KMS-11 (cell line): Measurements from ENCODE around the gene PRRT2.
"Not testable (repeated sequence)": the region's sequence is repeated elsewhere in the genome, so short reads cannot be mapped to it uniquely, and the experiment has no call there.

Source experiments
- H2AFZ ChIP-seq: fragments of 200-600 bp; sonication (generic); 2 replicates; pipeline ENCODE4 v1.6.1; 2016; ENCODE audit warnings: antibody characterized with exemption, mixed run types, low read depth
- H3K27ac ChIP-seq: fragments of 200-600 bp; sonication (generic); 2 replicates; pipeline ENCODE4 v1.6.1; 2016; ENCODE audit warnings: mild to moderate bottlenecking, mixed run types
- H3K27me3 ChIP-seq: fragments of 200-600 bp; sonication (generic); 2 replicates; pipeline ENCODE4 v1.6.1; 2017; ENCODE audit warnings: mild to moderate bottlenecking, low read depth, mixed run types, moderate library complexity; ENCODE audit not compliant: insufficient read depth
- H3K36me3 ChIP-seq: fragments of 200-600 bp; sonication (generic); 2 replicates; pipeline ENCODE4 v1.6.1; 2017; ENCODE audit warnings: mild to moderate bottlenecking, mixed run types; ENCODE audit not compliant: insufficient read depth
- H3K4me1 ChIP-seq: fragments of 200-600 bp; sonication (generic); 2 replicates; pipeline ENCODE4 v1.6.1; 2016; ENCODE audit warnings: mild to moderate bottlenecking, low read depth, mixed run types; ENCODE audit not compliant: poor library complexity, severe bottlenecking
- H3K4me2 ChIP-seq: fragments of 200-600 bp; sonication (generic); 2 replicates; pipeline ENCODE4 v1.7.0; 2016; ENCODE audit warnings: mild to moderate bottlenecking, mixed run types
- H3K4me3 ChIP-seq: fragments of 200-600 bp; sonication (generic); IDR thresholded peaks from 2 replicates; pipeline ENCODE4 v1.6.1; 2017; ENCODE audit warnings: low read depth, low read length, mixed read lengths; ENCODE audit not compliant: insufficient read depth
- H3K79me2 ChIP-seq: fragments of 200-600 bp; sonication (generic); 2 replicates; pipeline ENCODE4 v1.6.1; 2016; ENCODE audit warnings: low read depth, mixed run types; ENCODE audit not compliant: insufficient read depth
- H3K9ac ChIP-seq: fragments of 200-600 bp; sonication (generic); 2 replicates; pipeline ENCODE4 v1.6.1; 2016; ENCODE audit warnings: mild to moderate bottlenecking, mixed run types
- H4K20me1 ChIP-seq: fragments of 200-600 bp; sonication (generic); 2 replicates; pipeline ENCODE4 v1.6.1; 2016; ENCODE audit warnings: mild to moderate bottlenecking, mixed run types; ENCODE audit not compliant: insufficient read depth
- TF ChIP-seq, protein P1 (sequence below): fragments of 200-600 bp; sonication (generic); conservative IDR thresholded peaks from 2 replicates; pipeline ENCODE4 v1.6.1; 2017; ENCODE audit warnings: low read depth, mild to moderate bottlenecking, antibody characterized with exemption, low read length, moderate library complexity, mixed read lengths

PRRT2 gene

DNA sequence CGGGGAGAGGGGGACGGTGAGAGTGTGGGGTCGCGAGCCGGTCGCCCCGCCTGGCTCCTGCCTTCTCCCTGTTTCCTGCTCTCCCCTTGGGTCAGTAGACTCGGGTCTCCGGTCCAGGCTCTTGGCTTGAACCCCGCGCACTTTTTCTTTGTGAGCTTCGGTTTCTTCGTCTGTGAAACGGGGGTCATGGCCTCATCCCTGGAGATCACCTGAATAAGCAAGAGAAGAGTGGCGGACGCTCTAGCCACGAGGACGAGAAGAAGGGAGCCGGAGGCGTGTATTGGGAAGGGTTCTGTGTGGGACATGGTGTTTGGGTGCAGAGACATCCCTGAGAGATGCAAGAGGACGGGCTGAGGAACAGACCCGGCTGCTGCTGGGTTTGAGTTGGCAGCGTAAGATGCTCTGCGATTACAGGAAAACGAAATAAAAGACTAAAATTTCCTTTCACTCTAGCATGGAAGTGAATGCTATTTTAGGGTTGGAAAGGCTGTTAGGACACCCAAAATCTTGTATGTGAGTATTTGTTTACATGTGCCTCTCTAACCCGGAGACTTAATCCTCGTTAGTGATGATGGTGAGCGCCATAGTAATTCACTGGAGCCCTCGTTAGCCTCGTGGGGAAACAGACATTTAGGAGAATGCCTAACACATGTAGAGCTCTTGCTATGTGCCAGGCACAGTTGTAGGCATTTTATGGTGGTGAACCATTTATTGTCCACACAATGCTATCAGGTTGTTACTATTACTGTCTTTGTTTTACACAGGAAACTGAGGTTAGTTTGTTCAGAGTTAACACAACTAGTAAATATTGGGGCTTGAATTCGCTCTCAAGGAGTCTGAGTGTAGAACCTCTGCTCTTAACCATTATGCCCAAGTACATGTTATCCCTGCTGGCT, 20.8 kb upstream of the PRRT2 start:
- H2AFZ ChIP-seq = peak overlapping the region; percentile 88
- peaks cover 57% of the 10 kb centered on the region for H3K79me2 ChIP-seq
- H3K27me3 ChIP-seq = no peaks in the 10 kb centered on the region
- H3K4me2 ChIP-seq = peak overlapping the region; percentile 93
- H4K20me1 ChIP-seq = no peaks in the 10 kb centered on the region; the same call in 1 of the 2 replicates
- TF ChIP-seq, protein P1, sequence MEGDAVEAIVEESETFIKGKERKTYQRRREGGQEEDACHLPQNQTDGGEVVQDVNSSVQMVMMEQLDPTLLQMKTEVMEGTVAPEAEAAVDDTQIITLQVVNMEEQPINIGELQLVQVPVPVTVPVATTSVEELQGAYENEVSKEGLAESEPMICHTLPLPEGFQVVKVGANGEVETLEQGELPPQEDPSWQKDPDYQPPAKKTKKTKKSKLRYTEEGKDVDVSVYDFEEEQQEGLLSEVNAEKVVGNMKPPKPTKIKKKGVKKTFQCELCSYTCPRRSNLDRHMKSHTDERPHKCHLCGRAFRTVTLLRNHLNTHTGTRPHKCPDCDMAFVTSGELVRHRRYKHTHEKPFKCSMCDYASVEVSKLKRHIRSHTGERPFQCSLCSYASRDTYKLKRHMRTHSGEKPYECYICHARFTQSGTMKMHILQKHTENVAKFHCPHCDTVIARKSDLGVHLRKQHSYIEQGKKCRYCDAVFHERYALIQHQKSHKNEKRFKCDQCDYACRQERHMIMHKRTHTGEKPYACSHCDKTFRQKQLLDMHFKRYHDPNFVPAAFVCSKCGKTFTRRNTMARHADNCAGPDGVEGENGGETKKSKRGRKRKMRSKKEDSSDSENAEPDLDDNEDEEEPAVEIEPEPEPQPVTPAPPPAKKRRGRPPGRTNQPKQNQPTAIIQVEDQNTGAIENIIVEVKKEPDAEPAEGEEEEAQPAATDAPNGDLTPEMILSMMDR = no peak
- peak overlapping the region; percentile 79 for H3K9ac ChIP-seq
- H3K36me3 ChIP-seq = no peaks in the 10 kb centered on the region
- H3K4me1 ChIP-seq = peaks cover 18% of the 10 kb centered on the region
- H3K4me3 ChIP-seq = no peak overlapping the region
- H3K27ac ChIP-seq = peak overlapping the region; percentile 55

DNA sequence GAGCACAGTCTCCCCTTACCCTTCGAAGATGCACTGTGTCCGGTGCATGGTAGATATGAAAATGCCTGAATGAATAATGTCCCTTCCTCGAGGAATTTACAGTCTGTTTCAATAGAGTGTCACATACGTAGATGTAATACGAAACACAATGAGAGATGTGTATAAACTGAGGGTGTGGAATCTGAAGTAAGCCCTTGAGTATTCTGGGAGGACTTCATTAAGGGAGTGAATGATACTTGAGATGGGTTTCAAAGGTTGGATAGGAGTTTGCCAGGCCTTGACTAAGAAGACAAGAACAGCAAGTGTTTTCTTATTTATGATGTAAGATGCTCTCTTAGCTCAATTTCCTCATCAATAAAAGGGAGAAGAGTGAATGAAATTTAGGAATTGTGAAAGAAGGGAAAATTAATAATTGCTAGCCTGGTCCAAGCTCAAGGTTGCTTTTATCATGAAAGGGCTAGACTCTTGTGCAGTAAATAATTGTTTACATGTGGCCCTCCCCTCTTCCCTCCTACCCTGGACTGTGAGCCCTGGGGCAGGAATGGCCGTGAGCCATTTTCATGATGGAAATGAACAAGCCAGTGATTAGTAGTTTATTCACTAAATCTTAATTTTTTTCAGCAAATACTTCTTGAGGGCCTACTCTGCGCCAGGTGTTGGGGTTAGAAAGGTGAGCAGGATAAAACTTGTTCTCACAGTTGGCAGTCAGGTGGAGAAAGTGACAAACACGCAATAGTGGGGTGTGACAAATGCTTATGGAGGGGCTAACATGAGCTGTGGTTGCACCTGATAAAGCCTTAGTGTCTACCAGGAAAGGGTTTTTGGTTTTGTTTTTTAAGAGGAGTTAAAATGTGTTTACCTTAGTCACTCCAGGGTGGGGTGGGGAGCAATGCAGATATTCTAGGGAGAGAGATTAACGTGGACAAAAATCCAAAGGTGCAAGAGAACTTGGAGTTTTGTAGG, 19.9 kb upstream of the PRRT2 start:
- Histone ChIP-seq H4K20me1 (no peaks in the 10 kb centered on the region; the same call in 1 of the 2 replicates), H2AFZ (no peak overlapping the region), H3K4me3 (no peak overlapping the region), H3K27ac (peak overlapping the region; percentile 55; the same call in 1 of the 2 replicates), H3K79me2 (peaks cover 66% of the 10 kb centered on the region), H3K36me3 (no peaks in the 10 kb centered on the region; the same call in 1 of the 2 replicates), H3K27me3 (no peaks in the 10 kb centered on the region), H3K9ac (peak overlapping the region; percentile 79; the same call in 1 of the 2 replicates), H3K4me1 (peaks cover 18% of the 10 kb centered on the region), H3K4me2 (peak overlapping the region; percentile 93)
- TF ChIP-seq, protein P1 = no peak

DNA sequence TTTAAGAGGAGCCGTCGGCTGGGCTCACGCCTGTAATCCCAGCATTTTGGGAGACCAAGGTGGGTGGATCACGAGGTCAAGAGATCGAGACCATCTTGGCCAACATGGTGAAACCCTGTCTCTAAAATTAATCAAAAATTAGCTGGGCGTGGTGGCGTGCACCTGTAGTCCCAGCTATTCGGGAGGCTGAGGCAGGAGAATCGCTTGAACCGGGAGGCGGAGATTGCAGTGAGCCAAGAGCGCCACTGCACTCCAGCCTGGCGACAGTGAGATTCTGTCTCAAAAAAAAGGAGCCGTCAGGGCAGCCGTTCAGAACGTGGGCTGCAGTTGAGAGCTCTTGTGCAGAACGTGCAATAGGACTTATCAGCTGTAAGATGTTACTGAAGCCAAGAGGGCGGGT, 18.8 kb upstream of the PRRT2 start:
- not testable (repeated sequence) for H3K4me3 ChIP-seq, H3K27ac ChIP-seq, H3K36me3 ChIP-seq, H2AFZ ChIP-seq, H4K20me1 ChIP-seq, H3K9ac ChIP-seq, H3K27me3 ChIP-seq
- Histone ChIP-seq H3K4me2 (peak overlapping the region; percentile 93; the same call in 1 of the 2 replicates), H3K4me1 (peaks cover 18% of the 10 kb centered on the region), H3K79me2 (peaks cover 67% of the 10 kb centered on the region)

DNA sequence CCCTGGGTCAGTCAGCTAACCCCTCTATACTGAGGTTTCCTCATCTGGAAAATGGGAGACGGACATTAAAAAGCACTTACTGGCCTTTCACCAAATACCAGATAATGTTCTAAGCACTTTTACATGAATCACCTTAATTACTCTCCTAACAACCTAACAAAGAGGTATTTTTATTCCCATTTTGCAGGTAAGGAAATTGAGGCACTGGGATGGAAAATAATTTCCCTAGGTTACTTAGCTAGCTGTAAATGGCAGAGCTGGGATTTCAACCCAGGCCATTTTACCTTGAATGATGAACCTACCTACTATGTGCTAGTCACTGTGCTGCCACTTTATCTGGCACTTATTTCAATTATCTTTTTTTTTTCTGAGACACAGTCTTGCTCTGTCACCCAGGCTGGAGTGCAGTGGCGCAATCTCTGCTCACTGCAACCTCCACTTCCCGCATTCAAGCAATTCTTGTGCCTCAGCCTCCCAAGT, 17.7 kb upstream of the PRRT2 start:
- H3K27ac ChIP-seq = no peak overlapping the region
- H3K27me3 ChIP-seq = no peaks in the 10 kb centered on the region
- no peak overlapping the region for H3K4me3 ChIP-seq
- no peaks in the 10 kb centered on the region; the same call in 1 of the 2 replicates for H4K20me1 ChIP-seq
- H3K9ac ChIP-seq = no peak overlapping the region
- TF ChIP-seq, protein P1 = no peak
- H3K4me2 ChIP-seq = no peak overlapping the region
- no peak overlapping the region for H2AFZ ChIP-seq
- peaks cover 18% of the 10 kb centered on the region for H3K4me1 ChIP-seq
- peaks cover 67% of the 10 kb centered on the region for H3K79me2 ChIP-seq
- H3K36me3 ChIP-seq = peaks cover 8% of the 10 kb centered on the region; the same call in 1 of the 2 replicates
